IPS DF 4.7 (cell line): ENCODE measurements around the gene COL18A1.

Experiments
- DNase-seq: peaks from one replicate; pipeline ENCODE4 v3.0.0-alpha.2; 2013; ENCODE audit warnings: low spot score; ENCODE audit errors: extremely low read depth

Gene COL18A1

GRCh38 chr21:45413922-45414321 is 9.0 kb downstream of the COL18A1 start:
- DNase-seq = no peak

GRCh38 chr21:45414396-45415187 is 9.6 kb downstream of the COL18A1 start:
- DNase-seq = no peak

- no peak for DNase-seq
These were observed 10.4 kb downstream of the COL18A1 start for GRCh38 chr21:45415188-45415942.

- DNase-seq = no peak
These were observed 11.1 kb downstream of the COL18A1 start for GRCh38 chr21:45415943-45416611.

GRCh38 chr21:45416620-45417019 is 11.7 kb downstream of the COL18A1 start:
- no peak for DNase-seq

- DNase-seq = no peak
These were observed 12.4 kb downstream of the COL18A1 start for GRCh38 chr21:45417256-45417950.

- DNase-seq = no peak
These were observed 13.0 kb downstream of the COL18A1 start for GRCh38 chr21:45417951-45418300.

- DNase-seq = no peak
These were observed 13.5 kb downstream of the COL18A1 start for GRCh38 chr21:45418301-45419071.

GRCh38 chr21:45419162-45419561 is 14.2 kb downstream of the COL18A1 start:
- DNase-seq = no peak

GRCh38 chr21:45420061-45421041 is 15.4 kb downstream of the COL18A1 start:
- DNase-seq = no peak

- no peak for DNase-seq
These were observed 16.3 kb downstream of the COL18A1 start for GRCh38 chr21:45421071-45421845.

- DNase-seq = no peak
These were observed 17.1 kb downstream of the COL18A1 start for GRCh38 chr21:45421846-45422775.

GRCh38 chr21:45423201-45423955 is 18.4 kb downstream of the COL18A1 start:
- DNase-seq = no peak

GRCh38 chr21:45423968-45424853 is 19.2 kb downstream of the COL18A1 start:
- DNase-seq = no peak

- no peak for DNase-seq
These were observed 20.2 kb downstream of the COL18A1 start for GRCh38 chr21:45424854-45425795.
